ENCODE results near the gene GRAMD1B.

- TF ChIP-seq, protein P1, sequence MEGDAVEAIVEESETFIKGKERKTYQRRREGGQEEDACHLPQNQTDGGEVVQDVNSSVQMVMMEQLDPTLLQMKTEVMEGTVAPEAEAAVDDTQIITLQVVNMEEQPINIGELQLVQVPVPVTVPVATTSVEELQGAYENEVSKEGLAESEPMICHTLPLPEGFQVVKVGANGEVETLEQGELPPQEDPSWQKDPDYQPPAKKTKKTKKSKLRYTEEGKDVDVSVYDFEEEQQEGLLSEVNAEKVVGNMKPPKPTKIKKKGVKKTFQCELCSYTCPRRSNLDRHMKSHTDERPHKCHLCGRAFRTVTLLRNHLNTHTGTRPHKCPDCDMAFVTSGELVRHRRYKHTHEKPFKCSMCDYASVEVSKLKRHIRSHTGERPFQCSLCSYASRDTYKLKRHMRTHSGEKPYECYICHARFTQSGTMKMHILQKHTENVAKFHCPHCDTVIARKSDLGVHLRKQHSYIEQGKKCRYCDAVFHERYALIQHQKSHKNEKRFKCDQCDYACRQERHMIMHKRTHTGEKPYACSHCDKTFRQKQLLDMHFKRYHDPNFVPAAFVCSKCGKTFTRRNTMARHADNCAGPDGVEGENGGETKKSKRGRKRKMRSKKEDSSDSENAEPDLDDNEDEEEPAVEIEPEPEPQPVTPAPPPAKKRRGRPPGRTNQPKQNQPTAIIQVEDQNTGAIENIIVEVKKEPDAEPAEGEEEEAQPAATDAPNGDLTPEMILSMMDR (IDR thresholded peaks at IDR 0.05), result no peak
- no peak for TF ChIP-seq POLR2A (IDR thresholded peaks at IDR 0.05)
Observed at GRCh38 chr11:123650901-123651300, 220.8 kb downstream of the GRAMD1B start.

Data from tibial nerve (tissue), 3 donors.